CD4-positive, alpha-beta T cell treated with Interleukin-10 for 1 hour (primary cell): Measurements from ENCODE around the gene DGCR8.
A peak's percentile ranks its signal among the peaks of the same experiment; 100 is the strongest.

ENCODE experiments used
- DNase-seq: peaks from one replicate; pipeline ENCODE4 v3.0.0-alpha.2; 2020

Gene DGCR8

DNA sequence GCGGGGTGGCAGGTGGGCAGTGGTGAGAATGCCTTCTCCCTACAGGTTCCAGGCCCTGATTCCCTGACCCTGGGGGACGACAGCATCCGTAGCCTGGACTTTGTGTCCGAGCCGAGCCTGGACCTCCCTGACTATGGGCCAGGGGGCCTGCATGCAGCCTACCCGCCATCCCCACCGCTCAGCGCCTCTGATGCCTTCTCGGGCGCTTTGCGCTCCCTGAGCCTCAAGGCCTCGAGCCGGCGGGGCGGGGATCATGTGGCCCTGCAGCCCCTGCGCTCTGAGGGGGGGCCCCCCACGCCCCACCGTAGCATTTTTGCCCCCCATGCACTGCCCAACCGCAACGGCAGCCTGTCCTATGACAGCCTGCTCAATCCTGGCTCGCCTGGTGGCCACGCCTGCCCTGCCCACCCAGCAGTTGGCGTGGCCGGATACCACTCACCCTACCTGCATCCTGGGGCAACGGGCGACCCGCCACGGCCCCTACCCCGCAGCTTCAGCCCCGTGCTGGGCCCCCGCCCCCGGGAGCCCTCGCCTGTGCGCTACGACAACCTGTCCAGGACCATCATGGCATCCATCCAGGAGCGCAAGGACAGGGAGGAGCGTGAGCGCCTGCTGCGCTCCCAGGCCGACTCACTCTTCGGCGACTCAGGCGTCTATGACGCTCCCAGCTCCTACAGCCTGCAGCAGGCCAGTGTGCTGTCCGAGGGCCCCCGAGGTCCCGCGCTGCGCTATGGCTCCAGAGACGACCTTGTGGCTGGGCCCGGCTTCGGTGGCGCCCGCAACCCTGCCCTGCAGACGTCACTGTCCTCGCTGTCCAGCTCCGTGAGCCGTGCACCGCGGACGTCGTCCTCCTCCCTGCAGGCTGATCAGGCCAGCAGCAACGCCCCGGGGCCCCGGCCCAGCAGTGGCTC is 62.9 kb downstream of the DGCR8 start:
- no peak for DNase-seq

DNA sequence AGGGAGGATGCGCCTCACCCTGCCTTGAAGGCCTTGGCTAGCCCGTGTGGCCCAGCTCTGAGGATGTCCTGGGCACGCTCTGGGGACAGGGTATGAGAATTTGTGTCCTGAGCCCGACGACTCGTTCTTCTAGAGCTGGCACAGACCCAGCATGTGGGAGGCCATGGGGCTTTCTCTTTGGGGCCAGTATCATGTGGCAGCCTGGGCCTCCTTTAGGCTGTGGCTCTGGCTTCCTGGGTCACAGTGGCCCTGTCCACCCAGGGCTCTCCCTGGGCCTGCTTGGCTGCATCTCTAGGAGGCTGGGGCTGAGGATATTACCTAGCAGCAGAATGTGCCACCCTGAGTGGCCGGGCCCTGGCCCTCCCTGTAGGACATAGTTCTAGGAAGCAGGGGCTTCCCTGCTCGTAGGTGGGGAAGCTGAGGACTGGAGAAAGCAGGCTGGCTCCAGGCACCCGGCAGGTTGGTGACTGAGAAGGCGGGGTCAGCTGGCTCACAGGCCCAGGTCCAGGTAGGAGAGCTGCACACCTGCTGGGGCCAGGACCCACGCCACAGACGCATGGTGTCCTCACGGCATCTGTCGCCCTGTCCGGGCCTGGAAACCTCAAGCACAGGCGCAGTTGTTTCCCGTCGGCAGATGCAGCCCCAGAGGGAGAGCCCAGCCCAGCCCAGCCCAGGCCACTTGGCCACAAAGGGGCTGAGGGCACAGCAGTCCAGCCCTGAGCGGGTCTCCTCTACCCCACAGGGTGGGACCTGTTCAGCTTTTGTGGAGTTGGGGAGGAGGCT is 64.0 kb downstream of the DGCR8 start:
- DNase-seq, result no peak

DNA sequence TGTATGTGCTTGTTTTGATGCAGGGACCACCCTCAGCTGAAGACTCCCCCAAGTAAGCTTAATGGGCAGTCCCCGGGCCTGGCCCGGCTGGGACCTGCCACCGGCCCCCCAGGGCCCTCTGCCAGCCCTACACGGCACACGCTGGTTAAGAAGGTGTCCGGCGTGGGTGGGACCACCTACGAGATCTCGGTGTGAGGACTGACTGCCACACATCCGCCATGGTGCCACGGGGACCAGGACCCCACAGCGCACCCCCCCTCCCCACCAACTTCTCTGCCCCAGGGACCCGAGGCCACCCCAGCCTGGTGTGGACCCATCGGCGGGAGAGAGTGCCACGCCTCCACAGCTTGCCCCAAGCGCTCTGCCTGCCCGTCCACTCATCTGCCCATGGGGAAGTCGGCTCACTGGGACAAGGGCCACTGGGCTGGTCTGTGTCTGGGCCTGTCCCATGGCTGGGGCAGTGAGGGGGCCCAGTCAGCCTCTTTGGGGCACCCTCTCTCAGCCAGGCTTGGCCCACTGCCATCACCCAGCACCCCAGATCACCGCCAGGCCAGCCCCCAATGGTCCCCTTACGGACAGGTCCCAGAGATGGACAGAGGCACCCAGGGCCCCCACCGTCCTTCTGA is 65.3 kb downstream of the DGCR8 start:
- DNase-seq, result no peak

DNA sequence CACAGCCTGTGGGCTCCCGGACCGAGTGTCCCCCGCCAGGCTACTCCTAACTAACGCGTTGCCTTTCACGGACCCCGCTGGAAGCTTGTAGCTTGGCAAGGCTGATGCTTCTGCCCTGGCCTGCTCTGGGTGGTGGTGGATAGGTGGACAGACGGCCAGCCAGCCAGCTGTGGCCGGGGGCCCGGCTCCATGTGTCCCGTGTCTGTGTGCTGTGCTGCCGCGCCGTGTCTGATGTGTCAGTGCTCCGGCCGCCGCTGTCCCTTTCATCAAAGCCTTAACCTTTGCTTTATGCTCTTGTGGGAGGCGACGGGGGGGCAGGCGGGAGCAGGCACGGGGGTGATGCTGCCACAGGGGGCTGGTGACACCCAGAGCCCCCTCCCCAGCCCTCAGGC is 65.8 kb downstream of the DGCR8 start:
- DNase-seq, result no peak

DNA sequence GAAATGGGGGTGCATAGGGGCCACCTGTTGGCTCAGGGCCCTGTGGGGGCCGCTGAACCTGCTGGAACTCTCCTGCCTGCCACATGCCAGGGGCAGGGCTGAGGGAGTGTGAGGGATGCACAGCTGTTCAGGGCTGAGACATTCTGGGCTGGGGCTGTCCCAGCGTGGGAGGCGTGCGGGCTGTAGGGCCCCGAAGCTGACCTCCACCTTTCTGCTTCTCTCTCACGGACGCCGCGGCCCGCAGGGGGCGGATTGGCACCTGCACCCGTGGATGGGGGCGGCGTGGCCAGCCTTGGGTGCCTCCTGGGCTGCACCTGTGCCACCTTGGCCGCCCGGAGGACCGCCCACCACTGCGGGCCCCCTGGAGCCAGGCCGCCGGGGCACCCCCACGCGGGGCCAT is 66.7 kb downstream of the DGCR8 start:
- DNase-seq, result no peak

DNA sequence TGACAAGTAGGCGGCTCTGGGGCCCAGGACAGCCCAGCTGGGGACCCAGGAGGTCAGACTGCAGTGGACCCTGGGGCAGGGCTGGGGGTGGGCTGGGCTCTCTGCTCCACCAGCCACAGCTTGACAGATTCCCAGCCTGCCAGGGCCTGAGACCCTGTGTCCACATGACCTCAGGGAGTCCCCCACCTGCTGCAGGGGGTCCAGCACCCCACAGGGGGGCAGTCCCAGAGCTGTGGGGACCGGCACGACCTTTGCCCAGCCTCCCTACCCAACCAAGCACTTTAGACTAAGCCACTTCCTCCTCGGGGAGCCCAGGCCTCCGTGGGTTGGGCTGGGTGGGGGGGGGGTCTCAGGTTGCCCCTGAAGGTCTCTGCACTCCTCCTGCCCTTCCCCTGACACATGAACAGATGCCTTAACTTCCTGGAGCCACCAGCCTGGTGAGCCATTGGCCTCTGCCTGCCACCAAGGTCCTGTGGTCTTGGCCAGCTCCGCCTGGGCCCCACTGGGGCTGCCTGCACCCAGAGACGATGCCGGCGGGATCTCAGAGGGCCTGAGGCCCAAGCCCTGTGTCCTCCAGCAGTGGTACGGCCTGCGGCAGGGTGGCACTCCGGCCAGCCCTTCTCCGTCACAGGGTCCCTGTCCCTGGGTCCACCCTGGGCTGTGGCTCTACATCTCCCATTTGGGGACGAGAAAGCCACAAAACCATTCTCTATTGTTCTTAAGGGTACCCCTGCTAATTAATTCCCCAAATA is 67.4 kb downstream of the DGCR8 start:
- no peak for DNase-seq

DNA sequence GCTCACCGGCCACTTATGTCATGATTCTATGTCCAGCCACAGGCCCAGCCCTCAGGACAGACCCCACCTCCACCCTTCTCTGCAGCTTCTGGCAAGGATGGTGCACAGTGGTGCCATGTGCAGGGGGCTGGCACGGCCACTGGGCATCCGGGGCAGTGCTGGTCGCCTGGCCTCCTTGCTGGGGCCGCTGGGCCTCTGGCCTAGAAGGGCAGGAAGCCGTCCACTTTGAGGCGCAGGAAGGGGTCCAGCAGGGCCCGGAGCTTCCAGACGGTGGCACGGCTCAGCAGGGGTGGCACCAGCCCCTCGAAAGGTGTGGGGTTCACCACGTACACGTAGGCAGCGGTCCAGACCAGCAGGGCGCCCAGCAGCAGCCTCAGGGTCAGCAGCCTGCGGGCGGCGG is 68.4 kb downstream of the DGCR8 start:
- DNase-seq, result no peak

DNA sequence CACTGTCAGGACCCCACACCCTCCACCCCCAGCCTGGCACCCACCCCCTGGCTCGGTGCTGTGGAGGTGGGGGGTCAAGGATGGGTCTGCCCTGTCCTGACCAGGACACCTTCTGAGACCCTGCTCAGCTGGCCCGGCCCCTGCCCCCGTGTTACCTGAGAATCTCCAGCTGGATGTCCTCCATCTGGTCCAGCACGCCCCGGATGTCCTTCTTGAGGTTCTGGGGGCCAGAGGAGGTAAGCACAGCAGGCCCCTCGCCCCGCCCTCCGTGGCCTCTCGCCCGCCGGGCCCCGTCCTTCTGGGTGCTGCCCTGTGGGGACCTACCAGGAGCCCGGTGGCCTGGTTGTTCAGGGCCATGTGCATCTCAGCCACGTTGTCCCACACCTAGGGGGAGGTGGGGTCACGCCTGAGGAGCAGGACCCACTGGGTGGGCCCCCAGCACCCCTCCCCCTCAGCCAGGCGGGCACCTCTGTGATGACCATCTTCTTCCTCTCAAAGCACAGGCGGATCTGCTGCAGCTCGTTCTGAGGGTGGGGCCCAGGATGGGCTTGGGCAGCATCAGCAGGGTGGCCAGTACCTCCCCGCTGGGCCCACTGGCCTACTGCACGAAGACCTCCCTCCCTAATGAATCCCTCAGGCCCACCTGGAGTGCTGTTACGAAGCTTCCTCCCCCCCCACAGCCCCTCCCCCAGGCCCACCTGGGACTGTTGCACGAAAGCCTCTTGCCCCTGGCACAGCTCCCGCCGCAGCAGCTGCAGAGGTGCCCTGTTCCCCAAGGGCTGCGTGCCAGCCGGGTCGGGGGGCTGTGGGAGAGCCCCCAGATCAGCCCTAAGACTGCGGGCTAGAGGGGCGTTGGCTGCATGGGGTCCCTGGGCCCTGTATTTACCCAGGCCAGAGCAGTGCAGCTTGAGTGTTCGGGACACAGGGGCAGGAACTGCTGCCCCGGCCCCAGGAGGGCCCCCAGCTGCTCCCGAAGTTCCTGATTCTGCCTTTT is 69.5 kb downstream of the DGCR8 start:
- DNase-seq, result no peak

DNA sequence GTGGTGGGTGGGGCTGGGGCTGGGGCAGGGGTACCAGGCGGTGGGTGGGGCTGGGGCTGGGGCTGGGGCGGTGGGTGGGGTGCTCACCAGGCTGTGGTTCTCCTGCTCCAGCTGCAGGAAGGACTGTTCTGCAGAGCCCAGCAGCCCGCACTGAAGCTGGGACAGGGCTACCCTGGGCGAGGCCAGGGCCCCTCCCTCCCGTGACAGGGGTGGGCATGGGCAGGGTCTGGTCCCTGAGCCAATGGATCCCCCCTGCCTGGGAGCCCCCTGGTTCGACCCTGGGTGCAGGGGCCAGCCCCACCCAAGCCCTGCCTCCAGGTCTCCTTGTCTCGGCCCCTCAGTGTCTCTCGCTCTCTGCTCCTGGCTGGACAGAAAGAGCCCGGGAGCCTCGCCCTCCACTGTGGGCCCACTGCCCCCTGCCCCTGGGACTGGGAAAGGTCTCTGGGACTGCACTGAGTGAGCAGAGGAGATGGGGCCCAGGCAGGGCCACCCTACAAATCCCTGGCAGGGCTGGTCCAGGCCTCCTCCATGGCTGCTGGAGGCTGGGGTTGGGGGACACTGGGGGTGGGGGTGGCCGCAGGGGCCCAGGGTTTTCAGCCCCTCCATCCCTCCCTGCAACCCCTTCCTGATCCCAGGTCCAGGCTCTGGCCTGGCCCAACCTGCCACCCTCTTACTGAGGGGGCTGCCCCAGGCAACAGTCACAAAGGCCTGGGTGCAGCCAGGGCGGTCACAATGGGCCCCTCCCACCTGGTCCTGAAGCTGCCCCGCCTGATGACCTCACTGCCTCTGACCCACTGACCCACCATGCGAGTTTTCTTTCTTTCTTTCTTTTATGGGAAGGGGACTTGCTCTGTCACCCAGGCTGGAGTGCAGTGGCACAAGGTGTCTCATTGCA is 70.6 kb downstream of the DGCR8 start, which contains the start of gene CCDC188:
Gene CCDC188 (minus strand): TSS at position 675 of the 895 bp plus-strand sequence. CDS start 69 bp downstream, at position 606.
- no peak for DNase-seq

DNA sequence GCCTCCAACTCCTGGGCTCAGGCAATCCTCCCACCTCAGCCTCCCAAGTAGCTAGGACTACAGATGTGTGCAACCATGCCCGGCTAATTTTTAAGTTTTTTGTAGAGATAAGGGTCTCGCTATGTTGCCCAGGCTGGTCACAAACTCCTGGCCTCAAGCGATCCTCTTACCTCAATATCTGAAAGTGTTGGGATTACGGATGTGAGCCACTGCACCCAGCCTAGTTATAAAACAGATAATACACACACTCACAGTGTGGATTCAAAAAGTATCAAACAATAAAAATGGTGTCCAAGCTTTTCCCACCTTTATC is 71.2 kb downstream of the DGCR8 start:
- no peak for DNase-seq

DNA sequence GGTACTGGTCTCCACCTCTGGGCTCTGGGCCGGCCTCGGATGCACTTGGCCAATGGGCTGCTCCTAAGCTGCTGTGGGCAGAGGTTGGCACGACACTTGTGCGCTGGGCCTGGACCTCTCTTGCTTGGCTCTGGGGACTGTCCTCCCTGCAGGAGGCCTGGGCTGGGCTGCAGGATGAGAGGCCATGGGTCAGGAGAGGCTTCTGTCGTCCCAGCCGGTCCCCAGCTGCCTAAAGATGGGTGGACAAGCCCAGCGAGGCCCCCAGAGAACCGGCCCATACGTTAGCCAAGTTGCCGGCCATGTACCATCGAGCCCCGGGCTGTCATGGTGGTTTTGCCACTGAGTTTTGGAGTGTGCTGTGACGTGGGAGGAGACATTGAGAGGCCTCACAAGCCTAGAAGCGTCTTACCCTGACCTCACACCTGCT is 72.4 kb downstream of the DGCR8 start:
- DNase-seq, result no peak

DNA sequence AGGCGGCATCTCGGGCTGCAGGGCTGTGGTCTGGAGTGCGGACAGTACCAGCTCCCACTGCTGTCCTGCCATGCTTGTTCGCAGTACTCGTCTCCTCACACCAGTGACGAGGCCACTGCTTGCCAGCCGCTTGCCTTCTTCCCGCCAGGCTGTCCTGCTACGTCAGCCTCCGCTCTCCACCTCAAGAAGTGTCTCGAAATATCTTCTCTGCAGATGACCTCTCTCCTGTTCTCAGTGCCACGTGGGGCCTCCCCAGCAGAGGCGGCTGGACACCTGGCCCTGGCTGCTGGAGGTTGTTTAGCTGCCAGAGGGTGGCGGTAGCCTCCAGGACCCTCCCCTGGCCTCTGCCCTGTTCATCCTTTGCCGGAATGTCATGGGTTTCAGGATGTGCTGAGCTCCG is 73.9 kb downstream of the DGCR8 start:
- DNase-seq, result no peak

DNA sequence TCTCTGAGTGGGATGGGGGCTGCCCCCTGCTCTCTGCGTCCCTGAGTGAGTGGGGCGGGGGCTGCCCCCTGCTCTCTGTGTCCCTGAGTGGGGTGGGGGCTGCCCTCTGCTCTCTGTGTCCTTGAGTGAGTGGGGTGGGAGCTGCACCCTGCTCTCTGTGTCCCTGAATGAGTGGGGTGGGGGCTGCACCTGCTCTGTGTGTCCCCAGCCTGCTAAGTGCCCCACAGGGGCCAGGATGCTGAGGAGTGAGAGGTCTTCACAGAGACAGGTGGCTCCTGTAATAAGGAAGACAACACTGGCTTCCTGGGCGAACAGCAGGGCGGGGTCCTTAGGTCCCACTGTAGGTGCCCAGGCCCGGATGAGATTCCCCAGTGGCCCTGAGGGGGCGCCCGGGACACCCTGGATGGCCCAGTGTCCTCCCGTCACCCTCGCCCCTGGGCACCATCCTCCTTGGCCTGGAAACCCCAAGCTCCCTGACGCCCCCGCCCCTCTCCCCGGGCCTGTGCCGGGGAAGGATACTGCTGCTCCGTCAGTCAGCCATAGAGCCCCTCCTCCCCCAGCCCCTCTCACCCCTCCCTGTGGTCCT is 74.7 kb downstream of the DGCR8 start:
- DNase-seq, result no peak

DNA sequence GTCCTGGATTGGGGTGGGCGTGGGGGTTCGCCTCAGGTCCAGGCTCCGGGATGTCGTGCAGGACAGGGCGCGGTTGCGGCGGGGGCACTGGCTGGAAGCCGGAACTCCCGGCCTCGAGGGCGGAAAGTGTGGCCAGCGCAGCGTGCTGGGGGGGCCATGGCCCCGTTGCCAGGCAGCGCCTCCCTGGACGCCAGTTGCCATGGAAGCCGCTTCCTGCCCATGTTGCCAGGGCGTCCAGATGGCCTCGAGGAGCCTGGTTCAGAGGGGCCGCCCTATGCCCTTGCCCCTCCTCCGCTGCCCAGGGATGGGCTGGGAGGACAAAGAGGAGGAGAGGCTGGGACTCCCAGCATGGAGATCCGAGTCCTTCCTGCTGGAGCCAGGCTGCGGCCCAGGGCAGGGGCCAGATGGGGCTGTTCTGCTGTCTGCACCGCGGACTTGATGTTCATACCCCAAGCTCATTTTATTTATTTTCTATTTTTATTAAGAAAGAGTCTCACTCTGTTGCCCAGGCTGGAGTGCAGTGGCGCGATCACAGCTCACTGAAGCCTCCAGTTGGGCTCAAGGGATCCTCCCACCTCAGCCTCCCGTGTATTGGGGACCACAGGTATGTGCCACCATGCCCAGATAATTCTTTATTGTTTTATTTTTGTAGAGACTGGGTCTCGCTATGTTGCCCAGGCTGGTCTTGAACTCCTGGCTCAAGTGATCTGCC is 75.4 kb downstream of the DGCR8 start:
- DNase-seq, result no peak

DNA sequence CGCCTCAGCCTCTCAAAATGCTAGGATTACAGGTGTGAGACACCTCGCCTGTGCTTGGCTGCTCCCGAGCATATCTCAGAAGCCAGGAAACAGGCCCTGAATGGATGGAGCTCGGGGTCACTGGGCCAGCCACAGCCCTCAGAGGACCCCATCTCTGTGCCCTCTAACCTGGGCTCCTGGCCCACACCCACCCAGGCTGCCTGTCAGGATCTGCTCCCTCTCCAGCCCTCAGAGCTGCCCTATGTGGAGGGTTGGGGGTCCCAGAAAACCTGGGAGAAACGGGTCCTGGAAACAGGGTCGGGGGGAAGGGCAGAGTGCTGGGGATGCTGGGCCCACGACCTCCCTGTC is 76.0 kb downstream of the DGCR8 start:
- DNase-seq, result no peak

DNA sequence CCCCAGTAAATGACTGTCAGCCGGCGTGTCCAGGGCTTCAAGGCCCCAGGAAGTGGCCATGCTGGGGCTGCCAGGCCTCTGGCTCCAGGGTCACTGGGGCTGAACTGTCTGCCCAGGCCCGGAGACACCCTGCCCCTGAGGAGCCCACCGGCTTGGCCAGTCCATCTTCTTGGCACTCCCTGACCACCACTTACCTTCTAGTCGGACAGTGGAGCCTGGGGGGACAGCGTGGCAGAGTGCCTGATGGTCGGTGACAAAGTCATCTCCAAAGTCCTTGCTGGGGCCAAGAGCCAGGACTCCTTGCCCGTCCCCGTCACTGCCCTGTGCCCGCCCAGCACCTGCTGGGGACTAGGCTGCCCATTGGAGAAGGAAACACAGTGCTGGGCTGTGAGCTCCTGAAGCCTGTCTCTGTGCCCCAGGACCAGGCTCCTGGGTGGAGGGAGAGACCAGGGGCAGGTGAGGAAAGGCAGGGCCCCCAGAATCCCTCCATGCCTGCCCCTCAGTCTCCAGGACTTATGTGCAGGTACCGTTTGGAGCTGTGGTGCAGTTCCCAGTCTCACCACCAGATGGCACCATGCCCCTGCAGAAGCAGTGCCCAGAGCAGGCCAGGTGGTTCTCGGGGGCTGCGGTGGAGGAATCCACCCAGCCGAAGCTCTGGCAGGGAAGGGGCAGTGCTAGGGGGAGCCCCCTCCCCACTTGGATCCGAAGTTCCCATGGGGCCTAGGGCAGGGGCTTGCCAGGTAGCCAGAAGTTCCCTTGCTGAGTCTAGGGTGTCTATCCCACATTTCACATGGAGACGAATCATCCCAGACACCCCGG is 76.8 kb downstream of the DGCR8 start:
- DNase-seq, result peak; percentile 88

DNA sequence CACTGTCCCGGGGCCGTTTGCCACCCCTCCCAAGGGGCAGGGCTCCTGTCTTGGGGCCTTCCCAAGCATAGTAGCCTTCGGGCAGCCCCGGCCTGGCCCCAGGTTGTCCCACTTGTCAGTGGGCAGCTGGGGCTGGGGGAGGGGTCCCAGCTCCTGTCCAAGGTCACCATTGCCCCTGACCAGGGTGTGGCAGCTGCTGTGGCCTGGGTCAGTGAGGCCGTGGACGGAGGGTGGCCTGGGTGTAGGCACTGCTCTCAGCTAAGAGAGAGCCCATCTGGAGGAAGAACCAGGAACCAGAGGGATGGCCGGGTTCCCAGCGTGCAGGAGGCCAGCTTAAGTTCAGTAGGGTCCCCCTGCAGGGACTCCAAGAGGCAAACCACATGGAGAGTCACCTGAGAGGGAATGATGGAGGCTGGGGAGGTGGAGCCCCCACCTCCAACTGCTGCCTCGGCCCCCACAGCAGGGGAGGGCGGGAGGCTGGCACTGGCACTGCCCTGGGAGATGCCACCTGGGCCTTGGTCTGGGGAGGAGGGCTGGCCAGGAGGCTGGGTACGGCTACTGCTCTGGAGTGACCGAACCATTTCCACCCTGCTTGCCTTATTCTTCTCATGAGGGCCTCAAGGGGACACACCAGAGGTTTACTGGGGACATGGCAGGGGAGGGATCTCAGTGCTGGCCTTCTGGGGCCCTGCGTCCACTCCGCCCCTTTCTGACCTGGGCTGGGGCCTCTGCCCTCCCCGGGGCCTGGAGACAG is 77.6 kb downstream of the DGCR8 start:
- no peak for DNase-seq
